HepG2 (cell line): ENCODE measurements around the gene MTO1. TPM values are rescaled to one million over a fixed set of nuclear protein-coding genes. Genes with fewer than 3 reads are reported as not detected.

Experiments used
- AGO1 ChIP-seq: fragments of 200-400 bp; formaldehyde crosslinking; IDR thresholded peaks from 2 replicates; pipeline ENCODE4 v1.6.1; 2017; ENCODE audit warnings: mild to moderate bottlenecking, low read depth, low read length, moderate library complexity; ENCODE audit not compliant: poor library complexity, severe bottlenecking
- ARHGAP35 ChIP-seq: sonication (generic); formaldehyde crosslinking; IDR thresholded peaks from 2 replicates; pipeline ENCODE4 v1.9.0; 2022; ENCODE audit warnings: mild to moderate bottlenecking, inconsistent platforms, moderate library complexity, missing genetic modification reagents, borderline replicate concordance
- CBX1 ChIP-seq: IDR thresholded peaks from one replicate; pipeline ENCODE4 v1.6.1; 2016; ENCODE audit warnings: antibody characterized with exemption, low read depth
- CBX2 ChIP-seq, 2 experiments: fragments of 200-600 bp in 1 of 2; sonication (generic); formaldehyde crosslinking in 1 of 2; IDR thresholded peaks; 2 replicates each; pipeline versions ENCODE4 v1.7.0 to v1.8.1; 2018 to 2022; ENCODE audit warnings: low read depth in 2 of 2, low read length in 1 of 2, mild to moderate bottlenecking in 1 of 2, missing genetic modification reagents in 1 of 2
- EEA1 ChIP-seq: sonication (generic); formaldehyde crosslinking; IDR thresholded peaks from 2 replicates; pipeline ENCODE4 v1.5.1; 2020; ENCODE audit warnings: mild to moderate bottlenecking, missing genetic modification reagents, borderline replicate concordance
- FOSL2 ChIP-seq: sonication (generic); formaldehyde crosslinking; IDR thresholded peaks from 2 replicates; pipeline ENCODE4 v1.4.0; 2020; ENCODE audit warnings: missing genetic modification reagents
- HDAC6 ChIP-seq: fragments of 200-600 bp; sonication (generic); IDR thresholded peaks from 2 replicates; pipeline ENCODE4 v1.7.0; 2017; ENCODE audit warnings: mild to moderate bottlenecking, antibody characterized with exemption, low read length, low read depth
- HIC2 ChIP-seq: sonication (generic); formaldehyde crosslinking; IDR thresholded peaks from 2 replicates; pipeline ENCODE4 v1.9.0; 2022; ENCODE audit warnings: low read depth, missing genetic modification reagents
- KLF6 ChIP-seq: IDR thresholded peaks from 2 replicates; pipeline ENCODE4 v1.8.0; 2016; ENCODE audit warnings: missing biosample characterization, missing genetic modification reagents
- MAF1 ChIP-seq: sonication (generic); formaldehyde crosslinking; IDR thresholded peaks from 2 replicates; pipeline ENCODE4 v1.5.0; 2020; ENCODE audit warnings: missing genetic modification reagents, borderline replicate concordance
- MATR3 ChIP-seq: sonication (generic); formaldehyde crosslinking; IDR thresholded peaks from 2 replicates; pipeline ENCODE4 v1.4.0; 2020; ENCODE audit warnings: missing genetic modification reagents
- MYNN ChIP-seq: sonication (generic); formaldehyde crosslinking; IDR thresholded peaks from 2 replicates; pipeline ENCODE4 v1.4.0; 2020; ENCODE audit warnings: mild to moderate bottlenecking, low read depth, missing genetic modification reagents
- NKX3-1 ChIP-seq: sonication (generic); formaldehyde crosslinking; IDR thresholded peaks from 2 replicates; pipeline ENCODE4 v1.5.0; 2020; ENCODE audit warnings: missing genetic modification reagents
- POGZ ChIP-seq: sonication (generic); formaldehyde crosslinking; IDR thresholded peaks from 2 replicates; pipeline ENCODE4 v1.4.0; 2020; ENCODE audit warnings: mild to moderate bottlenecking, missing genetic modification reagents
- PRDM15 ChIP-seq: sonication (generic); formaldehyde crosslinking; IDR thresholded peaks from 2 replicates; pipeline ENCODE4 v1.4.0; 2020; ENCODE audit warnings: missing genetic modification reagents
- RBFOX2 ChIP-seq: fragments of 200-400 bp; formaldehyde crosslinking; IDR thresholded peaks from 2 replicates; pipeline ENCODE4 v1.6.1; 2017; ENCODE audit warnings: low read depth, mild to moderate bottlenecking, low read length
- RNF2 ChIP-seq: fragments of 450-650 bp; conservative IDR thresholded peaks from 2 replicates; pipeline ENCODE4 v1.6.1; 2016; ENCODE audit warnings: low read depth
- TEAD3 ChIP-seq: optimal IDR thresholded peaks from 2 replicates; pipeline ENCODE3; 2016; ENCODE audit warnings: borderline replicate concordance
- ZNF18 ChIP-seq: sonication (generic); formaldehyde crosslinking; IDR thresholded peaks from 2 replicates; pipeline ENCODE4 v1.8.0; 2022; ENCODE audit warnings: mild to moderate bottlenecking, missing genetic modification reagents; ENCODE audit not compliant: insufficient replicate concordance
- ZNF496 ChIP-seq: sonication (generic); formaldehyde crosslinking; IDR thresholded peaks from 2 replicates; pipeline ENCODE4 v1.8.1; 2023; ENCODE audit warnings: mild to moderate bottlenecking, moderate library complexity, missing genetic modification reagents; ENCODE audit not compliant: insufficient replicate concordance
- ZNF572 ChIP-seq: sonication (generic); formaldehyde crosslinking; IDR thresholded peaks from 2 replicates; pipeline ENCODE4 v1.5.1; 2020; ENCODE audit warnings: mild to moderate bottlenecking, missing genetic modification reagents
- ZNF660 ChIP-seq: sonication (generic); formaldehyde crosslinking; IDR thresholded peaks from 2 replicates; pipeline ENCODE4 v1.5.1; 2020; ENCODE audit warnings: mild to moderate bottlenecking, low read depth, missing genetic modification reagents, borderline replicate concordance
- ZNF713 ChIP-seq: sonication (generic); formaldehyde crosslinking; IDR thresholded peaks from 2 replicates; pipeline ENCODE4 v1.4.0; 2020; ENCODE audit warnings: mild to moderate bottlenecking, missing genetic modification reagents
- polyA plus RNA-seq, 8 experiments: library from polyadenylated mRNA; depleted of rRNA in 3 of 8; stranded (reverse) in 7 of 8; unstranded in 1 of 8; fragments of >200 nt; fragmentation: Illumina TruSeq in 4 of 8; extraction: Trizol in 4 of 8; gene quantifications; 2 replicates each; pipeline versions ENCODE4 v1.2.1 to v1.2.3, GENCODE V29; 2011 to 2016; ENCODE audit warnings: low read depth in 4 of 8, missing spikeins in 1 of 8, mixed read lengths in 1 of 8; ENCODE audit not compliant: insufficient read depth in 1 of 8
- total RNA-seq, 5 experiments: library from RNA; depleted of rRNA; stranded (reverse); fragments of >200 nt; fragmentation: Illumina TruSeq; extraction: Trizol; gene quantifications; 2 replicates each; pipeline ENCODE4 v1.2.3, GENCODE V29; 2016; ENCODE audit warnings: low read depth in 1 of 5

MTO1 gene
- total and polyA plus RNA-seq, 2 of the 13 experiments (the other 11 are each of a cell fraction or from before 2014, with no cell fraction given) = 21.1 to 45.3 TPM

GRCh38 chr6:73520688-73521350 is 59.3 kb downstream of the MTO1 start, which contains the start of gene EEF1A1 (continued):
- no peak for TF ChIP-seq MATR3
- TF ChIP-seq CBX2 (IDR thresholded peaks at IDR 0.05; ENCODE audit: low read depth, low read length) = no peak
- no peak for TF ChIP-seq CBX2 (CRISPR knock-in tag; IDR thresholded peaks at IDR 0.05; ENCODE audit: low read depth)
- peak; percentile 97 for TF ChIP-seq CBX1
- peak; percentile 89; the same call in 1 of the 2 replicates for TF ChIP-seq KLF6 (CRISPR knock-in tag)
- peak; percentile 76 for TF ChIP-seq TEAD3 (CRISPR knock-in tag)
- peak; percentile 13 for TF ChIP-seq AGO1
- no peak for TF ChIP-seq ZNF572 (CRISPR knock-in tag)
- TF ChIP-seq NKX3-1 (CRISPR knock-in tag) = peak; percentile 84; the same call in 1 of the 2 replicates
- peak; percentile 65; the same call in 1 of the 2 replicates for TF ChIP-seq MAF1 (CRISPR knock-in tag)
- peak; percentile 55 for TF ChIP-seq FOSL2 (CRISPR knock-in tag)
- TF ChIP-seq ARHGAP35 (CRISPR knock-in tag) = peak; percentile 29; the same call in 1 of the 2 replicates
- peak; percentile 88 for TF ChIP-seq ZNF18 (CRISPR knock-in tag)
- peak; percentile 40; the same call in 1 of the 2 replicates for TF ChIP-seq PRDM15 (CRISPR knock-in tag)
- TF ChIP-seq POGZ (CRISPR knock-in tag) = peak; percentile 92
- TF ChIP-seq HDAC6 = peak; percentile 68; the same call in 1 of the 2 replicates
- TF ChIP-seq ZNF660 (CRISPR knock-in tag) = no peak
- TF ChIP-seq EEA1 (CRISPR knock-in tag) = peak; percentile 54; the same call in 1 of the 2 replicates
- TF ChIP-seq ZNF713 = peak; percentile 25; the same call in 1 of the 2 replicates
- no peak for TF ChIP-seq MYNN
- TF ChIP-seq ZNF496 (CRISPR knock-in tag) = no peak
- peak; percentile 89 for TF ChIP-seq HIC2 (CRISPR knock-in tag)
- peak; percentile 98 for TF ChIP-seq RBFOX2
- TF ChIP-seq RNF2 = peak; percentile 78
